ENCODE measurements around the gene RPL32.
A peak's percentile ranks its signal among the peaks of the same experiment; 100 is the strongest.

Gene RPL32

GRCh38 chr3:12828751-12829150 is 12.6 kb downstream of the RPL32 start:
- 89% methylated on average over 3 of the region's 4 CpGs for WGBS
- H2BK5ac ChIP-seq (ENCODE audit: low read depth, low read length, poor library complexity, severe bottlenecking): no peak overlapping the region
- no peak overlapping the region for H2AFZ ChIP-seq (ENCODE audit: low read depth, low read length)

GRCh38 chr3:12825156-12825555 is 16.2 kb downstream of the RPL32 start:
- Histone ChIP-seq H3K4me2 (ENCODE audit: low read length, poor library complexity, severe bottlenecking) (no peak overlapping the region), H3K9ac (ENCODE audit: low read length) (no peak overlapping the region), H3K36me3 (ENCODE audit: control insufficient read depth in 1 of 2, insufficient read depth in 2 of 2, low read depth in 1 of 2, low read length in 2 of 2) (peaks cover 2 to 19% of the 10 kb centered on the region in 2 experiments), H4K8ac (ENCODE audit: low read length) (no peak overlapping the region), H3K14ac (ENCODE audit: low read length in 2 of 2) (no peak overlapping the region), H4K91ac (ENCODE audit: low read length) (no peak overlapping the region), H3K4me1 (ENCODE audit: control insufficient read depth, insufficient read depth, low read depth, low read length) (peaks cover 2% of the 10 kb centered on the region), H3K4me3 (ENCODE audit: insufficient read depth in 1 of 2, low read depth in 1 of 2, low read length in 2 of 2) (no peak overlapping the region), H2AK5ac (ENCODE audit: low read length, severe bottlenecking) (no peak overlapping the region), H2BK12ac (ENCODE audit: low read length in 2 of 2) (no peak overlapping the region), H3K27ac (ENCODE audit: low read length, poor library complexity, severe bottlenecking) (no peak overlapping the region), H3K23ac (ENCODE audit: low read length in 2 of 2) (no peak overlapping the region), H3K79me1 (replicated peaks; ENCODE audit: low read length, poor library complexity, severe bottlenecking) (peaks cover 1% of the 10 kb centered on the region), H2BK15ac (ENCODE audit: low read depth, poor library complexity, severe bottlenecking) (no peak overlapping the region), H3K27me3 (ENCODE audit: control insufficient read depth in 1 of 2, insufficient read depth in 1 of 2, low read length in 2 of 2) (peaks cover 0 to 4% of the 10 kb centered on the region in 2 experiments), H2BK5ac (ENCODE audit: low read depth, low read length, poor library complexity, severe bottlenecking) (no peak overlapping the region), H3K9me3 (ENCODE audit: control insufficient read depth, low read length) (no peaks in the 10 kb centered on the region), H2AFZ (ENCODE audit: low read depth, low read length) (no peak overlapping the region), H3K4ac (ENCODE audit: low read depth in 1 of 2, low read length in 2 of 2) (no peak overlapping the region), H3K18ac (ENCODE audit: low read depth in 1 of 2, low read length in 2 of 2) (no peak overlapping the region), H2BK120ac (ENCODE audit: low read depth, low read length) (no peak overlapping the region)
- DNase-seq: no peak
- 92% methylated on average over 8 of the region's 8 CpGs for WGBS

More at GRCh38 chr3:12828751-12829150, 12.6 kb downstream of the RPL32 start:
- H2AK5ac ChIP-seq (ENCODE audit: low read length, severe bottlenecking): no peak overlapping the region
- no peaks in the 10 kb centered on the region for H3K9me3 ChIP-seq (ENCODE audit: control insufficient read depth, low read length)
- H3K4me2 ChIP-seq (ENCODE audit: low read length, poor library complexity, severe bottlenecking): no peak overlapping the region
- no peak overlapping the region for H3K9ac ChIP-seq (ENCODE audit: low read length)
- no peak overlapping the region for H3K4ac ChIP-seq (ENCODE audit: low read depth in 1 of 2, low read length in 2 of 2)
- peaks cover 37 to 47% of the 10 kb centered on the region in 2 experiments for H3K36me3 ChIP-seq (ENCODE audit: control insufficient read depth in 1 of 2, insufficient read depth in 2 of 2, low read depth in 1 of 2, low read length in 2 of 2)
- H2BK12ac ChIP-seq (ENCODE audit: low read length in 2 of 2): no peak overlapping the region
- no peak overlapping the region for H3K4me3 ChIP-seq (ENCODE audit: insufficient read depth in 1 of 2, low read depth in 1 of 2, low read length in 2 of 2)
- H3K27me3 ChIP-seq (ENCODE audit: control insufficient read depth in 1 of 2, insufficient read depth in 1 of 2, low read length in 2 of 2): no peaks in the 10 kb centered on the region
- peak; percentile 62 for DNase-seq
- H3K79me1 ChIP-seq (replicated peaks; ENCODE audit: low read length, poor library complexity, severe bottlenecking): peaks cover 6% of the 10 kb centered on the region
- H2BK120ac ChIP-seq (ENCODE audit: low read depth, low read length): no peak overlapping the region
- no peak overlapping the region for H3K27ac ChIP-seq (ENCODE audit: low read length, poor library complexity, severe bottlenecking)
- H3K23ac ChIP-seq (ENCODE audit: low read length in 2 of 2): no peak overlapping the region
- H4K91ac ChIP-seq (ENCODE audit: low read length): no peak overlapping the region
- no peak overlapping the region for H4K8ac ChIP-seq (ENCODE audit: low read length)
- no peak overlapping the region for H3K18ac ChIP-seq (ENCODE audit: low read depth in 1 of 2, low read length in 2 of 2)
- no peak overlapping the region for H2BK15ac ChIP-seq (ENCODE audit: low read depth, poor library complexity, severe bottlenecking)
- no peak overlapping the region for H3K14ac ChIP-seq (ENCODE audit: low read length in 2 of 2)
- H3K4me1 ChIP-seq (ENCODE audit: control insufficient read depth, insufficient read depth, low read depth, low read length): peaks cover 2% of the 10 kb centered on the region

- H3K9ac ChIP-seq (ENCODE audit: low read length): no peak overlapping the region
- H3K4me2 ChIP-seq (ENCODE audit: low read length, poor library complexity, severe bottlenecking): no peak overlapping the region
- H3K4ac ChIP-seq (ENCODE audit: low read depth in 1 of 2, low read length in 2 of 2): no peak overlapping the region
- H3K23ac ChIP-seq (ENCODE audit: low read length in 2 of 2): no peak overlapping the region
- no peak for DNase-seq
- no peak overlapping the region for H3K18ac ChIP-seq (ENCODE audit: low read depth in 1 of 2, low read length in 2 of 2)
- no peak overlapping the region for H2AK5ac ChIP-seq (ENCODE audit: low read length, severe bottlenecking)
- no peak overlapping the region for H3K4me3 ChIP-seq (ENCODE audit: insufficient read depth in 1 of 2, low read depth in 1 of 2, low read length in 2 of 2)
- H2BK15ac ChIP-seq (ENCODE audit: low read depth, poor library complexity, severe bottlenecking): no peak overlapping the region
- H3K79me1 ChIP-seq (replicated peaks; ENCODE audit: low read length, poor library complexity, severe bottlenecking): peaks cover 1% of the 10 kb centered on the region
- H2BK120ac ChIP-seq (ENCODE audit: low read depth, low read length): no peak overlapping the region
- no peaks in the 10 kb centered on the region for H3K4me1 ChIP-seq (ENCODE audit: control insufficient read depth, insufficient read depth, low read depth, low read length)
- H4K91ac ChIP-seq (ENCODE audit: low read length): no peak overlapping the region
- H2BK5ac ChIP-seq (ENCODE audit: low read depth, low read length, poor library complexity, severe bottlenecking): no peak overlapping the region
- H4K8ac ChIP-seq (ENCODE audit: low read length): no peak overlapping the region
- H3K9me3 ChIP-seq (ENCODE audit: control insufficient read depth, low read length): no peaks in the 10 kb centered on the region
- peaks cover 0 to 12% of the 10 kb centered on the region in 2 experiments for H3K27me3 ChIP-seq (ENCODE audit: control insufficient read depth in 1 of 2, insufficient read depth in 1 of 2, low read length in 2 of 2)
- WGBS: 98% methylated on average over 5 of the region's 7 CpGs
- H2AFZ ChIP-seq (ENCODE audit: low read depth, low read length): no peak overlapping the region
- H3K36me3 ChIP-seq (ENCODE audit: control insufficient read depth in 1 of 2, insufficient read depth in 2 of 2, low read depth in 1 of 2, low read length in 2 of 2): peaks cover 0 to 15% of the 10 kb centered on the region in 2 experiments
- no peak overlapping the region for H2BK12ac ChIP-seq (ENCODE audit: low read length in 2 of 2)
- no peak overlapping the region for H3K14ac ChIP-seq (ENCODE audit: low read length in 2 of 2)
- no peak overlapping the region for H3K27ac ChIP-seq (ENCODE audit: low read length, poor library complexity, severe bottlenecking)
These were observed 17.1 kb downstream of the RPL32 start for GRCh38 chr3:12824299-12824698.

- H2BK5ac ChIP-seq (ENCODE audit: low read depth, low read length, poor library complexity, severe bottlenecking): no peak overlapping the region
- no peaks in the 10 kb centered on the region for H3K4me1 ChIP-seq (ENCODE audit: control insufficient read depth, insufficient read depth, low read depth, low read length)
- H3K23ac ChIP-seq (ENCODE audit: low read length in 2 of 2): no peak overlapping the region
- peak; percentile 50 for DNase-seq
- no peak overlapping the region for H2AK5ac ChIP-seq (ENCODE audit: low read length, severe bottlenecking)
- H2BK12ac ChIP-seq (ENCODE audit: low read length in 2 of 2): no peak overlapping the region
- H3K4me3 ChIP-seq (ENCODE audit: insufficient read depth in 1 of 2, low read depth in 1 of 2, low read length in 2 of 2): no peak overlapping the region
- H2BK120ac ChIP-seq (ENCODE audit: low read depth, low read length): no peak overlapping the region
- H3K4me2 ChIP-seq (ENCODE audit: low read length, poor library complexity, severe bottlenecking): no peak overlapping the region
- no peak overlapping the region for H3K9ac ChIP-seq (ENCODE audit: low read length)
- H4K8ac ChIP-seq (ENCODE audit: low read length): no peak overlapping the region
- no peak overlapping the region for H4K91ac ChIP-seq (ENCODE audit: low read length)
- H2AFZ ChIP-seq (ENCODE audit: low read depth, low read length): no peak overlapping the region
- peaks cover 1% of the 10 kb centered on the region for H3K79me1 ChIP-seq (replicated peaks; ENCODE audit: low read length, poor library complexity, severe bottlenecking)
- no peak overlapping the region for H2BK15ac ChIP-seq (ENCODE audit: low read depth, poor library complexity, severe bottlenecking)
- H3K27ac ChIP-seq (ENCODE audit: low read length, poor library complexity, severe bottlenecking): no peak overlapping the region
- H3K9me3 ChIP-seq (ENCODE audit: control insufficient read depth, low read length): no peaks in the 10 kb centered on the region
- H3K4ac ChIP-seq (ENCODE audit: low read depth in 1 of 2, low read length in 2 of 2): no peak overlapping the region
- H3K14ac ChIP-seq (ENCODE audit: low read length in 2 of 2): no peak overlapping the region
- peaks cover 0 to 22% of the 10 kb centered on the region in 2 experiments for H3K27me3 ChIP-seq (ENCODE audit: control insufficient read depth in 1 of 2, insufficient read depth in 1 of 2, low read length in 2 of 2)
- H3K36me3 ChIP-seq (ENCODE audit: control insufficient read depth in 1 of 2, insufficient read depth in 2 of 2, low read depth in 1 of 2, low read length in 2 of 2): peaks cover 0 to 15% of the 10 kb centered on the region in 2 experiments
- 39% methylated on average over 6 of the region's 8 CpGs for WGBS
- H3K18ac ChIP-seq (ENCODE audit: low read depth in 1 of 2, low read length in 2 of 2): no peak overlapping the region
These were observed 18.5 kb downstream of the RPL32 start for GRCh38 chr3:12822725-12823373.
